ENCODE measurements around the gene CCDC83.
"Not testable (repeated sequence)": the region's sequence is repeated elsewhere in the genome, so short reads cannot be mapped to it uniquely, and the experiment has no call there.

Gene CCDC83

GRCh38 chr11:85945296-85945695, 90.1 kb downstream of the CCDC83 start:
- DNase-seq (ENCODE audit: low spot score), result peak; percentile 32

- DNase-seq (ENCODE audit: low spot score), result no peak
Measured at GRCh38 chr11:85945788-85946187, 90.6 kb downstream of the CCDC83 start.

- DNase-seq (ENCODE audit: low spot score), result no peak
Measured at GRCh38 chr11:85946221-85946620, 91.0 kb downstream of the CCDC83 start.

GRCh38 chr11:85947431-85948272, 92.5 kb downstream of the CCDC83 start:
- DNase-seq (ENCODE audit: low spot score), result no peak

GRCh38 chr11:85948884-85949283, 93.7 kb downstream of the CCDC83 start:
- DNase-seq (ENCODE audit: low spot score), result no peak

GRCh38 chr11:85949798-85950197, 94.6 kb downstream of the CCDC83 start:
- DNase-seq (ENCODE audit: low spot score), result no peak

- DNase-seq (ENCODE audit: low spot score), result no peak
Measured at GRCh38 chr11:85950317-85951048, 95.3 kb downstream of the CCDC83 start.

- DNase-seq (ENCODE audit: low spot score), result no peak
Measured at GRCh38 chr11:85951049-85951405, 95.8 kb downstream of the CCDC83 start.

- no peak for DNase-seq (ENCODE audit: low spot score)
Measured at GRCh38 chr11:85951428-85952107, 96.4 kb downstream of the CCDC83 start.

- not testable (repeated sequence) for DNase-seq (ENCODE audit: low spot score)
Measured at GRCh38 chr11:85952108-85952485, 96.9 kb downstream of the CCDC83 start.

- no peak for DNase-seq (ENCODE audit: low spot score)
Measured at GRCh38 chr11:85953491-85954143, 98.4 kb downstream of the CCDC83 start.

GRCh38 chr11:85955531-85955930, 100.3 kb downstream of the CCDC83 start:
- DNase-seq (ENCODE audit: low spot score), result no peak

- no peak for DNase-seq (ENCODE audit: low spot score)
Measured at GRCh38 chr11:85960678-85961077, 105.5 kb downstream of the CCDC83 start.

- no peak for DNase-seq (ENCODE audit: low spot score)
Measured at GRCh38 chr11:85961130-85961529, 105.9 kb downstream of the CCDC83 start.

GRCh38 chr11:85961930-85962363, 106.8 kb downstream of the CCDC83 start:
- no peak for DNase-seq (ENCODE audit: low spot score)

GRCh38 chr11:85965202-85965601, 110.0 kb downstream of the CCDC83 start:
- no peak for DNase-seq (ENCODE audit: low spot score)

- DNase-seq (ENCODE audit: low spot score), result no peak
Measured at GRCh38 chr11:85967457-85967856, 112.3 kb downstream of the CCDC83 start.

Data from NAMALWA (cell line).